NCI-H1092 treated with DMSO at 0.1 percent for 48 hours (cell line): Measurements from ENCODE around the gene CEP78.

ENCODE experiments used
- DNase-seq: peaks from one replicate; lab custom pipeline; 2025; lab: John Stamatoyannopoulos, UW

The CEP78 gene

DNA sequence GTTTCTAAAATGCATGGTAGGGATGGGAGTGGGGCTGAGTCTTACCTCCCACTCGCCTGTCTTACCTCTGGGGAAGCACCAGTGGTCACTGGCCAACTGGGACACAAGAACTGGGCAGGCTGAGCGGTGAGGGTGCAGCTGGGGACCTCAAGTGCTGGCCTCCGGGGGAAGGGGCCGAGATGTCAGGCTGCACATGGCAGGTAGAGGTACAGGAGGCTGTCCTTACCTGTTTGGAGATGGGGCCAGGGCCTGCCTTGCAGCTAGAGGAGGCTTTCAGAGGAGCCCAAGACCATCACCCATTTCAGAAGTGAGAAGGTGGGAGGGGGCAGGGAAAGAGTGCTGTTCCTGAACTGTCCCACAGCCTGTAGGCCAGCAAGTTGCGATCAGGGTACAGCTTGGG is 75.2 kb downstream of the CEP78 start:
- DNase-seq: no peak

GRCh38 chr9:78311886-78312524 is 76.1 kb downstream of the CEP78 start:
- DNase-seq: no peak

- DNase-seq: no peak
Observed at GRCh38 chr9:78314550-78314949, 78.7 kb downstream of the CEP78 start.

DNA sequence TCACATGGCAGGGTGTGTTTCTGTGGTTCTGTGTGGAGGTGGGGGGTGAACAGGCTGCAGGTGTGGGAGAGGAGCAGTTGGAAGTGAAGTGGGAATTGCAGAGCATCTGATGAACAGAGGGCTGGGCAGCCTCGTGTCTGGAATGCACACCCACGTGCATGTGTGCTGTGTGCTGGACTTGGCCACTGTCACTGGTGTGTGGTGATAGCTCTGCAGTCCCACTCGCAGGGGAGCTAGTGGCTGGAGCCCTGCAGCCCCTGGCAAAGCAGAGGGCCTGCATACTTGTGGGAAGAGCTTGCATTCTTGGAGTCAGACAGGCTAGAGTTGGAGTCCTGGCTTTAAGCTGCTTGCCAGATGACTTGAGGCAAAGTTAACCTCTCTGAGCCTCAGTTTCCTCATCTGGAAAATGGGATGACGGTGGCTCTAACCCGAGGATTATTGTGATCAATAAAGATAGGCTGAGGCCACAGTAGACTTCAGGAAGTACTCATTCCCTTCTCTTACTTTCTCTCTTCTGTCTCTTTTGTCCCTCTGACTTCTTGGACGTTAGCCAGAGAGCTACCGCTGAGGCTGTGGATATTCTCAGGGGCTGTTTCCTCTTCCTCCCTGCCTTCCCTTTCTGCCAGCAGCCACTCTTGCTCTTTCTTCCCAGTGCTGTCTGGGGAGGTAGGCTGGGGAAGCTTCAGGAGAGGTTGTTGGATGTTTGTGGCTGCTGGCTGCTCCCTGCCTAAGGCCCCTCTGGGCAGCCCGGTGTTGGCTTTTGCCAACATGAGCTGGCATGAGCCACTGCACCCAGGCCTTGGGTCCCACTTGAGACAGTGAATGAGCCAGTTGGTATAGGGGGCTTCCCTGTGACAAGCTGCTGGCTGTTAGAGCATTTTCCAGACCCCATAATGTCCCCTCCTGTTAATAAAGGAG is 79.3 kb downstream of the CEP78 start:
- DNase-seq: no peak

GRCh38 chr9:78316166-78316892 is 80.5 kb downstream of the CEP78 start:
- no peak for DNase-seq

GRCh38 chr9:78319197-78320029 is 83.5 kb downstream of the CEP78 start:
- DNase-seq: no peak

DNA sequence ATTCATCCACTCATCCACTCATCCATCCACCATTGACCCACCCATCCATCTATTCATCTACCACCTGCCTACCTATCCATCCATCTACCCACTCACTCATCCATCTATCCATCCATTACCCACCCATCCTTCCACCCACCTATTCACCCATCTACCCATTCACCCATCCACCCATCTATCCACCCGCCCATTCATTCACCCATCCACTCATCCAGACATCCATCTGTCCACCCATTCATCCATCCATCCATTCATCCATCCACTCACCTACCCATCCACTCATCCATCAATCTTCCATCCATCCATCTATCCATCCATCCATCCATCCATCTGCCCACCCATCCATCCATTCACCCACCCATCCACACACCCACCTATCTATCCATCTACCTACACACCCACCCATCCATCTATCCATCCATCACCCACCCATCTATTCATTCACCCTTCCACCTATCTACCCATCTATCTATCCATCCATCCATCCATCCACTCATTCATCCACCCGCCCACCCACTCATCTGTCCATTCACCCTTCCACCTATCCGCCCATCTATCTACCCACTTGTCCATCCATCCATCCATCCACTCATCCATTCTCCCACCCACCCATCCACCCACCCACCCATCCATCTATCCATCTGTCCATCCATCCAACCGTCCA is 84.3 kb downstream of the CEP78 start:
- DNase-seq: no peak

DNA sequence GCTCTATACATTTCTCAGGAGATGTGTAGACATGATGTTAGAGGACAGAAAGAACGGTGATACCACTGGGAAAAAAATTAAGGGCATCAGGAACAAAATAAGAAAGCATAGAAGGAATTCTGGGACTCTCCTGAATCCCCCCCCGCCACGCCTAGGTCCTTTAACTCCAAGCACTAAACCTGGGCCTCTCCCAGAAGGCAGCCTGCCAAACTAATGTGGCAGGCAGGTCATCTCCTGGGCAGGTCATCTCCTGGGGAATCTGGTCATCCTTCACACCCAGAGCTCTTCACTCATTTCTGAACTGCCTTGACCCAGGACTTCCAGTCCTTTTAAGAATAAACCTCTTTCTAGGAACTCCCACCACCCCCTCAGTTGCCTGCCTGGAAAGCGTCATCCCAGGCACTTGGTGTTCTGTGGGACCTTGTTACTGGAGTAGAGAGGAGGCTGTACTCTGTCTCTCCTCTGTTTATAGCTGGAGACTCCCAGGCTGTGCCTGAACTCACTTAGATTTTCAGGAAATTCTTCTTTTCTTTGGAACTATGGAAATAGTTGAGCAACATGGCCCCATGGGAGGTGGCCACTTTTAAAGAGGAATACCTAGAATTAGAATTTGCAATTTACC is 85.1 kb downstream of the CEP78 start:
- no peak for DNase-seq

DNA sequence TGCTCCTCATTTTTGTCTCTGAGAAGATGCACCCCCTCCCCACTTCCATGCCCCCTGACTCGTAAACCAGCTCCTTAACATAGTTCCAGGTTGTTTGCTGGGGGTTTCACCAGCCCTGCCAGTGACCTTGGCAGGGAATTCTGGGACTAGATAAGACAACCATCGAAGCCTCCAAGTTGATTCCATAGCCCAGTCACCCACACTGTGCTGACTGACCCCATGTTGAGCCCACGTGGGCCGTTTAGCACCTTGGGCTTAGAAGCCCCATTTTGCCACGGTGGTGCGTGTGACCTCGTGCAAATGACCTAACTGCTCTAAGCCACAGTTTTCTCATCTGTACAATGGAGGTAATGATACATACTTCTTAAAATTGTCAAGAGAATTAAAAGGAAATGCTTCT is 85.6 kb downstream of the CEP78 start:
- DNase-seq: no peak

DNA sequence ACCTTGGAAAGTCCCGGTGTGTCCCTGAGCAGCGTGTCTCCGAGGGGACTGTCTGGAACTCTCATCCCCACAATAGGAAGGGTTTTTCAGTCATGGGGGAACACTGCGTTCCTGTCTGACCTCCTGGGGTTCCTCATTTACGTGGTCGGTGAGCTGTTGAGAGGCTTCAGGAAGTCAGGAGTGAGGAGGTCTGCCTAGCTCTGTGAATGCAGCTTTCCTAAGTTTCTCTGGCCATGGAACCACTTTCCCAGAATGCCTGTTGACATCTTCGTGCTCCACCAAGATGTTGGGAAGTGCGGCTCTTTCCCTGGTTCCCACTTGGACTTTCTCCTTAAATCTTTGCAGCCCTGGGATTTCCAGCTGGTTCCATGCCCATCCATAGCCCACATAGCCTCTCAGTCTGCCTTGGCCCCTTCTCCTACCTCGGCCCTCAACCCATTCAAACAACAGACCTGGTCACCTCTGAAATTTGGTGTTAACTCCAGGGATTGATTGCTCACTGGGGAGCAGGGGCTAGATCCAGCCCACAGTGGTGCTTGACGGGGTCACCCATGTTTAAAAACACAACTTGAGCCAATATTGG is 88.3 kb downstream of the CEP78 start:
- DNase-seq: no peak

GRCh38 chr9:78324682-78325081 is 88.8 kb downstream of the CEP78 start:
- no peak for DNase-seq

- DNase-seq: no peak
Observed at GRCh38 chr9:78325343-78325742, 89.5 kb downstream of the CEP78 start.

DNA sequence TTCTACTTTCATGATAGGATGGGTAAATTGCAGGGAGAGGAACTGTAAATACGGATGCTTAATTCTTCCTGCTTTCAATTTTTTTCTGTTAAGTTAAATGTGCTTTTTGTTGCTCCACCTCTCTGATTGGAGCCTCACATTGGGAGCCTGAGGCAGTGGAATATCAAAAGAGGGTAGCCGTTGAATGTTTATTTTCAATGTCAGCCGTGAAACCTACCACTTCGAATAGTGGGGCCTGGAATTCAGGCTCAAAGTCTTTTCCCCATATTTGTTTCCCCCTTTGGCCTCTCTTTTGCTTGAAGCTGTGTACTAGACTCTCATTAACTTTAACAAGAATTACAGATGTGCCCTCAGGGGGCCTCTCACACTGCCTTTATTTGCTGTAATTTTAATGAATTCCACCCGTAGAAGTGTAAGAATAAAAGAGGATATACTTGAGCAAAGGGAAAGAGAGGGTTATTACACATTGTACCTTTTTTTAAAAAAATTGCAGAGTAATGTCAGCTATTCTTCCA is 90.0 kb downstream of the CEP78 start:
- DNase-seq: no peak

DNA sequence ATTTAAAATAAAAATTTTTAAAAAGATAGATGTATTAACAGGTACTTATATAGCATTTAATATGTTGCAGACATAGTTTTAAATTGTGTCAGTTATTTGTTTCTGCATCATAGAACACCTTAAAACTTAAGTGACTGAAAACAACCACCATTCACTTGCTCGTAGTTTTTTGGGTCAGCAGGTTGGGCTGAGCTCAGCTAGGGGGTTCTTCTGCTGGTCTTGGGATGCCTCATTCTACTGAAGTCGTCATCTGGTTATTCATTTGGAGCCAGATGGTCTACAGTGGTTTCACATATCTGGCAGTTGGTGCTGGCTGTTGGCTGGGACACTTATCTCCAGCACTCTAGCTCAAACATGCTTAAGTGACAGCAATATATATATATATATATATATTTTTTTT is 90.7 kb downstream of the CEP78 start:
- no peak for DNase-seq
